Smooth muscle cell (in vitro differentiated cells): Measurements from ENCODE around the gene LTBP1. TPM values are rescaled to one million over a fixed set of nuclear protein-coding genes. Genes with fewer than 3 reads are reported as not detected.
A peak's percentile ranks its signal among the peaks of the same experiment; 100 is the strongest.

Experiments used
- DNase-seq: peaks from one replicate; lab custom pipeline; 2025; ENCODE audit not compliant: unreplicated experiment; lab: John Stamatoyannopoulos, UW
- H2AFZ ChIP-seq: fragments of 200-600 bp; sonication (generic); 2 replicates; pipeline ENCODE4 v1.6.0; 2016; ENCODE audit warnings: antibody characterized with exemption, low read depth, mild to moderate bottlenecking
- H3F3A ChIP-seq: fragments of 200-600 bp; sonication (generic); 2 replicates; pipeline ENCODE4 v1.6.0; 2017; ENCODE audit warnings: antibody characterized with exemption, low read depth
- H3K27ac ChIP-seq: fragments of 200-600 bp; sonication (generic); 2 replicates; pipeline ENCODE4 v1.5.1; 2016; ENCODE audit warnings: low read depth, mild to moderate bottlenecking
- H3K27me3 ChIP-seq: fragments of 200-600 bp; sonication (generic); 2 replicates; pipeline ENCODE4 v1.6.1; 2016; ENCODE audit warnings: low read depth, mild to moderate bottlenecking
- H3K36me3 ChIP-seq: fragments of 200-600 bp; sonication (generic); 2 replicates; pipeline ENCODE4 v1.5.1; 2016; ENCODE audit warnings: low read depth
- H3K4me1 ChIP-seq: fragments of 200-600 bp; sonication (generic); 2 replicates; pipeline ENCODE4 v1.5.1; 2016; ENCODE audit warnings: low read depth
- H3K4me2 ChIP-seq: fragments of 200-600 bp; sonication (generic); 2 replicates; pipeline ENCODE4 v1.6.0; 2016; ENCODE audit warnings: mild to moderate bottlenecking
- H3K4me3 ChIP-seq: fragments of 200-600 bp; sonication (generic); 2 replicates; pipeline ENCODE4 v1.5.1; 2016; ENCODE audit warnings: mild to moderate bottlenecking
- H3K79me2 ChIP-seq: fragments of 200-600 bp; sonication (generic); 2 replicates; pipeline ENCODE4 v1.6.0; 2016; ENCODE audit warnings: low read depth, mild to moderate bottlenecking
- H3K9ac ChIP-seq: fragments of 200-600 bp; sonication (generic); 2 replicates; pipeline ENCODE4 v1.6.0; 2016; ENCODE audit warnings: low read depth
- H3K9me3 ChIP-seq: fragments of 200-600 bp; sonication (generic); replicated peaks from 2 replicates; pipeline ENCODE4 v1.5.1; 2016; ENCODE audit warnings: low read depth
- H4K20me1 ChIP-seq: fragments of 200-600 bp; sonication (generic); 2 replicates; pipeline ENCODE4 v1.6.0; 2016; ENCODE audit warnings: low read depth
- WGBS: methylation state at CpG from one replicate; pipeline ENCODE4 v1.1.7; 2016; ENCODE audit warnings: low lambda C conversion rate; 5-methylcytosine and 5-hydroxymethylcytosine counted together
- polyA plus RNA-seq: library from polyadenylated mRNA; unstranded; fragments of >200 nt; fragmentation: Nextera tagmentation; extraction: Ambion mirVana; gene quantifications from 2 replicates; pipeline ENCODE4 v1.2.1, GENCODE V29; 2016
- total RNA-seq: library from RNA; depleted of rRNA; stranded (reverse); fragments of >200 nt; gene quantifications from 2 replicates; pipeline ENCODE4 v1.2.3, GENCODE V29; 2014
- TF ChIP-seq, protein P1 (sequence below): fragments of 200-600 bp; sonication (generic); IDR thresholded peaks from 2 replicates; pipeline ENCODE4 v1.5.1; 2017; ENCODE audit warnings: borderline replicate concordance, mild to moderate bottlenecking, antibody characterized with exemption; ENCODE audit not compliant: insufficient read depth, poor library complexity, severe bottlenecking

Gene LTBP1, protein sequence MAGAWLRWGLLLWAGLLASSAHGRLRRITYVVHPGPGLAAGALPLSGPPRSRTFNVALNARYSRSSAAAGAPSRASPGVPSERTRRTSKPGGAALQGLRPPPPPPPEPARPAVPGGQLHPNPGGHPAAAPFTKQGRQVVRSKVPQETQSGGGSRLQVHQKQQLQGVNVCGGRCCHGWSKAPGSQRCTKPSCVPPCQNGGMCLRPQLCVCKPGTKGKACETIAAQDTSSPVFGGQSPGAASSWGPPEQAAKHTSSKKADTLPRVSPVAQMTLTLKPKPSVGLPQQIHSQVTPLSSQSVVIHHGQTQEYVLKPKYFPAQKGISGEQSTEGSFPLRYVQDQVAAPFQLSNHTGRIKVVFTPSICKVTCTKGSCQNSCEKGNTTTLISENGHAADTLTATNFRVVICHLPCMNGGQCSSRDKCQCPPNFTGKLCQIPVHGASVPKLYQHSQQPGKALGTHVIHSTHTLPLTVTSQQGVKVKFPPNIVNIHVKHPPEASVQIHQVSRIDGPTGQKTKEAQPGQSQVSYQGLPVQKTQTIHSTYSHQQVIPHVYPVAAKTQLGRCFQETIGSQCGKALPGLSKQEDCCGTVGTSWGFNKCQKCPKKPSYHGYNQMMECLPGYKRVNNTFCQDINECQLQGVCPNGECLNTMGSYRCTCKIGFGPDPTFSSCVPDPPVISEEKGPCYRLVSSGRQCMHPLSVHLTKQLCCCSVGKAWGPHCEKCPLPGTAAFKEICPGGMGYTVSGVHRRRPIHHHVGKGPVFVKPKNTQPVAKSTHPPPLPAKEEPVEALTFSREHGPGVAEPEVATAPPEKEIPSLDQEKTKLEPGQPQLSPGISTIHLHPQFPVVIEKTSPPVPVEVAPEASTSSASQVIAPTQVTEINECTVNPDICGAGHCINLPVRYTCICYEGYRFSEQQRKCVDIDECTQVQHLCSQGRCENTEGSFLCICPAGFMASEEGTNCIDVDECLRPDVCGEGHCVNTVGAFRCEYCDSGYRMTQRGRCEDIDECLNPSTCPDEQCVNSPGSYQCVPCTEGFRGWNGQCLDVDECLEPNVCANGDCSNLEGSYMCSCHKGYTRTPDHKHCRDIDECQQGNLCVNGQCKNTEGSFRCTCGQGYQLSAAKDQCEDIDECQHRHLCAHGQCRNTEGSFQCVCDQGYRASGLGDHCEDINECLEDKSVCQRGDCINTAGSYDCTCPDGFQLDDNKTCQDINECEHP (N-terminal part only)
- 250 and 307 TPM in 2 replicates for total RNA-seq
- polyA plus RNA-seq, result 114 and 146 TPM in 2 replicates

DNA sequence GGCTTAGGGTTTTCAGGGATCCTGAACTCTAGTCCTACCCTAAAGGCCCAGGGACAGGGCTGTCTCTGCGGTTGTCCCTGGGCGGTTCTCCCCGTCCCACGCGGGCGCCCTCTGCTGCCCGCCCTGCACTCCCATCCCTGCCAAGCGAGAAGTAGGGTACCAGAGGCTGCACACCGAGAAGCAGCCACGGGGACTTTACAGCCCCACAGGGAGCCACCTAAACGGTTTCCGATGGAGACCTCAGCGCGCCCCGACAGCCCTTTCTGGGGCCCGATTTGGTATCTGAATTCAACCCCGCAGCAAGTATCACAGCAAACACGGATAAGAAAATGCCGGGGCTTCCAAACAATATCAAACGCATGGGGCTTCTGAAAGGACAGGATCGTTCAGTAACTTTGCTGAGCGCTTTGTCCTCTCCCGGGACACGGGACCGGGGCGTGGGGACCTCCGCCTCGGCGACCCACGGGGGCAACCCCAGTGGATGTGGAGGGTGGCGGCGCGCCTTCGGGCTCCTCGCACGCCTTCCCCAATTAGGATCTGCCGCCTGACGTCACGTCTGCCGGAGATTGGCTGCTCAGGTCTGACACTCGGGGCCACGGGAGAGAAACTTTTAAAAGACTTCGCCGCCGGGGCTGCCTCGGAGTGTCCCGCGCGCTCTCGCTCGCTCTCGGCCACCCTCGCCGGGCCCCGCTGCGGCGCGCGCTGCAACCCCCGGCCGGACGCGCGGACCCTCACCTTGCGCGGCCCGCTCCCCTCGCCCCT, at the start of gene LTBP1:
LTBP1 (plus strand) TSS at position 640 of the 762 bp plus-strand sequence. CDS start 372 bp downstream, outside the sequence.
- Histone ChIP-seq H4K20me1 (peaks cover 5% of the 10 kb centered on the region), H3K4me3 (peak within 1 kb of the TSS; percentile 95), H3K27ac (peak within 1 kb of the TSS; percentile 58), H3K36me3 (no peaks in the 10 kb centered on the region), H3K4me1 (peaks cover 9% of the 10 kb centered on the region), H3K9me3 (no peaks in the 10 kb centered on the region), H3K27me3 (no peaks in the 10 kb centered on the region), H3F3A (no peaks in the 10 kb centered on the region), H2AFZ (peak within 1 kb of the TSS; percentile 100), H3K79me2 (no peaks in the 10 kb centered on the region), H3K4me2 (peak within 1 kb of the TSS; percentile 96), H3K9ac (peak within 1 kb of the TSS; percentile 76)
- TF ChIP-seq, protein P1, sequence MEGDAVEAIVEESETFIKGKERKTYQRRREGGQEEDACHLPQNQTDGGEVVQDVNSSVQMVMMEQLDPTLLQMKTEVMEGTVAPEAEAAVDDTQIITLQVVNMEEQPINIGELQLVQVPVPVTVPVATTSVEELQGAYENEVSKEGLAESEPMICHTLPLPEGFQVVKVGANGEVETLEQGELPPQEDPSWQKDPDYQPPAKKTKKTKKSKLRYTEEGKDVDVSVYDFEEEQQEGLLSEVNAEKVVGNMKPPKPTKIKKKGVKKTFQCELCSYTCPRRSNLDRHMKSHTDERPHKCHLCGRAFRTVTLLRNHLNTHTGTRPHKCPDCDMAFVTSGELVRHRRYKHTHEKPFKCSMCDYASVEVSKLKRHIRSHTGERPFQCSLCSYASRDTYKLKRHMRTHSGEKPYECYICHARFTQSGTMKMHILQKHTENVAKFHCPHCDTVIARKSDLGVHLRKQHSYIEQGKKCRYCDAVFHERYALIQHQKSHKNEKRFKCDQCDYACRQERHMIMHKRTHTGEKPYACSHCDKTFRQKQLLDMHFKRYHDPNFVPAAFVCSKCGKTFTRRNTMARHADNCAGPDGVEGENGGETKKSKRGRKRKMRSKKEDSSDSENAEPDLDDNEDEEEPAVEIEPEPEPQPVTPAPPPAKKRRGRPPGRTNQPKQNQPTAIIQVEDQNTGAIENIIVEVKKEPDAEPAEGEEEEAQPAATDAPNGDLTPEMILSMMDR, result peak; percentile 68
- DNase-seq, result peak; percentile 52
- 1% methylated on average over 57 of the region's 68 CpGs for WGBS

DNA sequence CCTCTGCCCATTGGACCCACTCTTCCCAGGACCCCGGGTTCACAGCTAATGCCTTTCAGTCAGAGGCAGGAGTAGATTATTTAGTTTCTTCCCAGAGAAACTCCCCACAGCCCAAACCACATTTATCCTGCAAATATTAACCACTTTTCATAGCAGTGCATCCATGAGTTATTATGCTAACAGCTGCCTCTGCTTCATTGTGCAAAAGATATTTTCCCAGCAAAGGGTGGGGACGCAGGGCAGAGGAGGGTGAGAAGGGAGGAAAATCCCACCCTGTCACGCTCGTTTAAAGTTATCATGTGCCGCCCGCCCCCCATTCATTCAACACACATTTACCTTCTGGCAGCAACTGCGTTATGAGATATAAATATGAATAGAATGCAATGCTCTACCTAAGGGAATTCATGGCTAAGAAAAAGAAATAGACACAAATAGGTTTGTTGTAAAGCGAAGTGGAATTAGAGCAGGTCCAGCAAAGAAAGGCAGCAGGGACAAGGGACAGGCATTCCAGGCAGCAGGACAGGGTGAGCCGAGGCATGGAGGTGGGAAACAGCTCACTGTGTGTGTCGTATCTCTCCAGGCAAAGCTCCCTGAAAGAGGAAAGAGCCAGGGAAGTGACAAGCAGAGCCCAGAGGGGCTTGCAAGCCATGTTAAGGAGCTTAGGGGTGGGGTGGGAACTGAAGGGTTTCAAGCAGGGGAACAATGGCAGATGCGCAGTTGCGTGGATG, 46.3 kb upstream of the LTBP1 start:
- H3F3A ChIP-seq, result no peaks in the 10 kb centered on the region
- H3K9ac ChIP-seq, result no peak overlapping the region
- H2AFZ ChIP-seq, result no peak overlapping the region
- no peak overlapping the region for H3K4me3 ChIP-seq
- DNase-seq, result no peak
- no peaks in the 10 kb centered on the region for H3K79me2 ChIP-seq
- no peaks in the 10 kb centered on the region for H3K9me3 ChIP-seq
- H3K27ac ChIP-seq, result no peak overlapping the region
- H4K20me1 ChIP-seq, result no peaks in the 10 kb centered on the region
- H3K4me2 ChIP-seq, result no peak overlapping the region
- no peaks in the 10 kb centered on the region for H3K27me3 ChIP-seq
- no peaks in the 10 kb centered on the region for H3K4me1 ChIP-seq
- H3K36me3 ChIP-seq, result no peaks in the 10 kb centered on the region
- TF ChIP-seq, protein P1, result no peak
- 89% methylated on average over 12 of the region's 12 CpGs for WGBS

DNA sequence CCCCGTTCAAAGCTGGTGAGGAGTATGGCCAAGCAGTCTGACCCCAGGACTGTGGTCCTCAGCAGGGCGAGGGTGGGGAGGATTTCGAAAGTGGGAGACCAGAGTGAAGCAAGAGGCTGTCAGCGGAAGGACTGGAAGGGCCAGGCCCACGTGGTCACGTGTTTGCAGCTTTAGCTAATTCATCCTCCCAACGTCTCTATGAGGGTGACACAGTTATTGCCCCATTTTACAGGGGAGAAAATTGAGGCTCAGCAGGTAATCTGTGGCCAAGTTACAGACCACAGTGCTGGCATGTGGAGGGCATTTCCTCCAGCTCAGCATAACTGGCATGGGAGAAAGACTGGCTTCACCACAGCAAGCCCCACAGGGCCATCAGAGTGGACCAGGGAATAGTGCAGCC, 45.4 kb upstream of the LTBP1 start:
- no peak overlapping the region for H3K27ac ChIP-seq
- no peak overlapping the region for H3K4me2 ChIP-seq
- no peak overlapping the region for H3K4me3 ChIP-seq
- H3K4me1 ChIP-seq, result no peaks in the 10 kb centered on the region
- no peaks in the 10 kb centered on the region for H3K79me2 ChIP-seq
- H3K9ac ChIP-seq, result no peak overlapping the region
- no peaks in the 10 kb centered on the region for H3K36me3 ChIP-seq
- H3K27me3 ChIP-seq, result no peaks in the 10 kb centered on the region
- no peak overlapping the region for H2AFZ ChIP-seq
- H4K20me1 ChIP-seq, result no peaks in the 10 kb centered on the region
- no peak for DNase-seq
- H3F3A ChIP-seq, result no peaks in the 10 kb centered on the region
- no peaks in the 10 kb centered on the region for H3K9me3 ChIP-seq
- 84% methylated on average over 7 of the region's 7 CpGs for WGBS
- TF ChIP-seq, protein P1, result no peak
